D721Med (cell line): ENCODE measurements around the gene ETF1.
A peak's percentile ranks its signal among the peaks of the same experiment; 100 is the strongest.

Experiments used
- DNase-seq: peaks from one replicate; pipeline ENCODE4 v3.0.0; 2011; ENCODE audit warnings: low spot score; ENCODE audit not compliant: insufficient read length
- FAIRE-seq: peaks from 2 replicates; lab custom pipeline; 2011; peaks lifted over from hg19 to GRCh38; lab: Jason Lieb, UNC
- TF ChIP-seq, protein P1 (sequence below): IDR thresholded peaks from 2 replicates; pipeline ENCODE4 v1.5.1; 2012; ENCODE audit warnings: mild to moderate bottlenecking, control low read depth; ENCODE audit not compliant: insufficient read depth; ENCODE audit errors: missing control alignments

ETF1 gene

DNA sequence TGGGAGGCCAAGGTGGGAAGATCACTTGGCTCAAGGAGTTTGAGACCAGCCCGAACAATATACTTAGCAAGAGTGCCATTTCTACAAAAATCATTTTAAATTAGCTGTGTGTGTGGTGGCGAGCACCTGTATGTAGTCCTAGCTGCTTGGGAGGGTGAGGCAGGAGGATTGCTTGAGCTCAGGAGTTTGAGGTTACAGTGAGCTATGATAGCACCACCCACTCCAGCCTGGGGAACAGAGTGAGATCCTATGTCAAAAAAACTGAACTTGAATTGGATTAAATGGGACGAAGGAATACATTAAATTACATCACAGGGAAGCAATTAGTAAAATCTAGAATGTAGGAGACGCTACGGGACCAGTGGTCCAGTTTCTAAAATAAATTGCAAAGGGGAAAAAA is 6.4 kb upstream of the ETF1 start:
- DNase-seq (no peak), FAIRE-seq (no peak)
- TF ChIP-seq, protein P1, sequence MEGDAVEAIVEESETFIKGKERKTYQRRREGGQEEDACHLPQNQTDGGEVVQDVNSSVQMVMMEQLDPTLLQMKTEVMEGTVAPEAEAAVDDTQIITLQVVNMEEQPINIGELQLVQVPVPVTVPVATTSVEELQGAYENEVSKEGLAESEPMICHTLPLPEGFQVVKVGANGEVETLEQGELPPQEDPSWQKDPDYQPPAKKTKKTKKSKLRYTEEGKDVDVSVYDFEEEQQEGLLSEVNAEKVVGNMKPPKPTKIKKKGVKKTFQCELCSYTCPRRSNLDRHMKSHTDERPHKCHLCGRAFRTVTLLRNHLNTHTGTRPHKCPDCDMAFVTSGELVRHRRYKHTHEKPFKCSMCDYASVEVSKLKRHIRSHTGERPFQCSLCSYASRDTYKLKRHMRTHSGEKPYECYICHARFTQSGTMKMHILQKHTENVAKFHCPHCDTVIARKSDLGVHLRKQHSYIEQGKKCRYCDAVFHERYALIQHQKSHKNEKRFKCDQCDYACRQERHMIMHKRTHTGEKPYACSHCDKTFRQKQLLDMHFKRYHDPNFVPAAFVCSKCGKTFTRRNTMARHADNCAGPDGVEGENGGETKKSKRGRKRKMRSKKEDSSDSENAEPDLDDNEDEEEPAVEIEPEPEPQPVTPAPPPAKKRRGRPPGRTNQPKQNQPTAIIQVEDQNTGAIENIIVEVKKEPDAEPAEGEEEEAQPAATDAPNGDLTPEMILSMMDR = no peak

DNA sequence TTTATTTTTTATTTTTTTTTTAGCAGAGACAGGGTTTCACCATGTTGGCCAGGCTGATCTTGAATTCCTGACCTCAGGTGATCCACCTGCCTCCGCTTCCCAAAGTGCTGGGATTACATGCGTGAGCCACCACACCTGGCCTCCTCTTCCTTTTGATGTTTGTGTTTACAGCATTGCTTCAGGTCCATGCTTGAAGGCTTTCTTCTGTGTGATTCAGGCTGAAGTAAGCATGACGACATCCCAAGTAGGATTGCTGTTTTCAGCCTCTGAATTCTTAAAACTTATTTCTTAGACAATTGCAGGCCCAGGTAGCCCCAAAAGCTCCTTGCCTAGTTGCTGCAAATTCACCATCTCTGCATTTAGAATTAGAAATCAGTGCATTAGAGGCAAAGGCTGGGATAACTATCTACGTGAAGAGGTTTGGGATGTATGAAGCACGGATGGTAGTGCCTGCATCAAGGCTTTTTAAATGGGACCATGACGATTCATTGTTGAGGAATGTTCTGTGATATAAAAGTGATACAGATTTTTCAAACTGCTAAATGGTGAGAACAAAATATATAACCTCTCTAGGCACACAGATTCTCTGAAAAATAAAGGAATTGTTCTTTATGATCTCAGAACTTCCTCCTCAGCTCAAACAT is 3.0 kb upstream of the ETF1 start:
- no peak for FAIRE-seq
- no peak for DNase-seq
- TF ChIP-seq, protein P1 = no peak

GRCh38 chr5:138544181-138545134 is 1.4 kb upstream of the ETF1 start:
- TF ChIP-seq, protein P1 = no peak
- FAIRE-seq (no peak), DNase-seq (no peak)

- TF ChIP-seq, protein P1 = no peak
- FAIRE-seq (no peak), DNase-seq (peak; percentile 29)
Measured at GRCh38 chr5:138543730-138544104, 681 bp upstream of the ETF1 start.

DNA sequence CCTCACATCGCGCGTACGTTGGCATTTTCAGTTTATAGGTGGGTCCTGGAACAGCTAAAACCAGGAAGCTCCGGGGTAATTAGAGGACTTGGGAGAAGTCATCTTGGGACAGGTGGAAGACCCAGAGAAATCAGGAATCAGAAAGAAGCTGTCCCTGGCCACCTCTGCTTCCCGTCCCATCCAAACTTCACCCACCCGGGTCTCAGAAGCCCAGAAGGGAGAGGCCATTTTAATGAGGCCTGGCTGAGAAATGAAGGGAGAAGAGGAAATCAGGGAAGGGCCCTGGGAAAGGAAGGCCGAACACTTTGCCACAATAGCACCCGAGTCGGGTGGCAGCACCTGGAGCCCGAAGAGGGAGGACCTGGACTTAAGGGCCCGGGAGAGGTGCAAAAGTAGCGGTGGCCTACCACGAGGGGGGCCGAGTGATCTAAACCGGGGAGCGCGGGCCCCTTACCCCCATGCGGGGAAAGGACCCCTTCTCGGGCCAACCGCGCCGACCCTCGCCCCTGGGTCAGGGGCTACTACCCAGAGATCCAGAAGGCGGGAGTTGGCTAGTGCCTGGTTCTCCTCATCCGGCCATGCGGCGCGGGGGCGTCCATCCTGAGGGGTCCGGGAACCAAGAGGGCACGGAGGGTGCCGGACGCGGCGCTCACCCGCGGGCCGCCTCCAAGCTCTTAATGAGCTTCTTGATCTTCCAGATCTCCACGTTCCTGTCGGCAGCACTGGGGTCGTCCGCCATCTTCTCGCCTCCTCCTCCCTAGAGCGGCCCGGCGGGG is 668 bp downstream of the ETF1 start:
- no peak for DNase-seq
- TF ChIP-seq, protein P1 = no peak
- no peak for FAIRE-seq

DNA sequence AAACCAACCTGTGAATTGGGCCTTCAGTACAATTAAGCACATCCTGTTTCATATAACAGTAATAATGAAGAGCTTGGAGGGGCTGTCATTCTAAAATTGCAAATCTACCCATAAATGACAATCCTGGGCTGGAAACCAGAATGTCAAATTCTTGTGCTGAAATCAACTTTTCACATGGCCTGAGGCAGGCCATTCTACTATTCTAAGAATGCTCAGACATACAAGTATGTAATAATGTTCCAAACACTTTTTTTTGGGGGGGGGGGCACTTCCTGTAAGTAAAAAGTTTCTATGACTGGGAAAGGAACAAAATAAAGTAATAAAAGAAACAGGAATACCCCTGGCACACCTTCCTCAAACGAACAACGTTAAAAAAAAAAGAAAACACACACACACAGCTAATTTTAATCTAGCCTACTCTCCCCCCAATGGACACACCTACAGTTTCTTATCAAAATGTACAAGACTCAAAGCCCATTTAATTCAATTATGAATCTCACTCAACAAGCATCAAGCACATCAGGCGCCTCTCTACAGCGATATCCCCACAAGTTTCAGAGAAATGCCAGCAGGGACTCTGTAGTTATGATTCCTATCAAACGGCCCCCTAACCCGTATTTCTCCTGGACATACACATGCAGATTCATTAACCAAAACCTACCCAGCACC is 1.4 kb downstream of the ETF1 start:
- no peak for FAIRE-seq
- no peak for DNase-seq
- TF ChIP-seq, protein P1 = no peak
